MV-4-11 (cell line): ENCODE results near the gene KRT76.
"Not testable (repeated sequence)": the region's sequence is repeated elsewhere in the genome, so short reads cannot be mapped to it uniquely, and the experiment has no call there.

Experiments used
- DNase-seq: peaks from one replicate; lab custom pipeline; 2025; lab: John Stamatoyannopoulos, UW

The KRT76 gene

GRCh38 chr12:52797529-52797894 is 20.4 kb upstream of the KRT76 start:
- no peak for DNase-seq

- no peak for DNase-seq
Measured at GRCh38 chr12:52796839-52797528, 19.8 kb upstream of the KRT76 start.

- DNase-seq = no peak
Measured at GRCh38 chr12:52796429-52796794, 19.3 kb upstream of the KRT76 start.

GRCh38 chr12:52795694-52796428 is 18.7 kb upstream of the KRT76 start, which contains the start of gene KRT3:
Gene KRT3 (minus strand): TSS chr12:52796117. CDS start chr12:52796042, 75 bp downstream.
- DNase-seq = no peak

GRCh38 chr12:52795332-52795674 is 18.2 kb upstream of the KRT76 start:
- not testable (repeated sequence) for DNase-seq

GRCh38 chr12:52794479-52795331 is 17.6 kb upstream of the KRT76 start:
- DNase-seq = peak; percentile 22

- DNase-seq = no peak
Measured at GRCh38 chr12:52792185-52793029, 15.3 kb upstream of the KRT76 start.

GRCh38 chr12:52791271-52792184 is 14.4 kb upstream of the KRT76 start:
- no peak for DNase-seq

- no peak for DNase-seq
Measured at GRCh38 chr12:52790427-52791270, 13.5 kb upstream of the KRT76 start.

- DNase-seq = no peak
Measured at GRCh38 chr12:52789637-52790426, 12.7 kb upstream of the KRT76 start.

GRCh38 chr12:52788876-52789636 is 11.9 kb upstream of the KRT76 start:
- no peak for DNase-seq

GRCh38 chr12:52788192-52788875 is 11.2 kb upstream of the KRT76 start:
- no peak for DNase-seq

- peak; percentile 2 for DNase-seq
Measured at GRCh38 chr12:52787324-52788191, 10.4 kb upstream of the KRT76 start.

- no peak for DNase-seq
Measured at GRCh38 chr12:52784909-52785308, 7.8 kb upstream of the KRT76 start.

GRCh38 chr12:52783563-52784316 is 6.6 kb upstream of the KRT76 start:
- no peak for DNase-seq

- no peak for DNase-seq
Measured at GRCh38 chr12:52782502-52782901, 5.4 kb upstream of the KRT76 start.
